H9 (cell line): ENCODE data around the gene SHANK3. TPM values are rescaled to one million over a fixed set of nuclear protein-coding genes. Genes with fewer than 3 reads are reported as not detected.

Experiments
- DNase-seq: peaks from one replicate; pipeline ENCODE4 v3.0.0-alpha.2; 2017
- H2AFZ ChIP-seq: one replicate; pipeline ENCODE4 v1.6.1; 2013; ENCODE audit warnings: mild to moderate bottlenecking, low read length, control low read depth, moderate library complexity
- H2AK5ac ChIP-seq: 2 replicates; pipeline ENCODE4 v1.6.1; 2013; ENCODE audit warnings: low read length, control low read depth, mixed read lengths; ENCODE audit not compliant: insufficient read length
- H2BK120ac ChIP-seq: one replicate; pipeline ENCODE4 v1.6.1; 2013; ENCODE audit warnings: low read depth, mild to moderate bottlenecking, low read length, control low read depth, inconsistent platforms; ENCODE audit not compliant: poor library complexity, severe bottlenecking
- H2BK12ac ChIP-seq: 2 replicates; pipeline ENCODE4 v1.6.1; 2013; ENCODE audit warnings: low read length, control low read depth, mixed read lengths, low read depth; ENCODE audit not compliant: insufficient read length
- H2BK15ac ChIP-seq: 2 replicates; pipeline ENCODE4 v1.6.1; 2013; ENCODE audit warnings: low read depth, low read length, control low read depth
- H2BK20ac ChIP-seq: one replicate; pipeline ENCODE4 v1.6.1; 2013; ENCODE audit warnings: low read depth, mild to moderate bottlenecking, low read length, control low read depth, inconsistent platforms; ENCODE audit not compliant: poor library complexity, severe bottlenecking
- H2BK5ac ChIP-seq: 2 replicates; pipeline ENCODE4 v1.6.1; 2013; ENCODE audit warnings: low read length, control low read depth, mixed read lengths; ENCODE audit not compliant: insufficient read length
- H3K14ac ChIP-seq: 2 replicates; pipeline ENCODE4 v1.6.1; 2013; ENCODE audit warnings: low read length, control low read depth; ENCODE audit not compliant: insufficient read depth
- H3K18ac ChIP-seq: 2 replicates; pipeline ENCODE4 v1.6.1; 2013; ENCODE audit warnings: low read depth, mild to moderate bottlenecking, mixed read lengths, low read length, control low read depth; ENCODE audit not compliant: insufficient read length
- H3K23ac ChIP-seq: 2 replicates; pipeline ENCODE4 v1.6.1; 2013; ENCODE audit warnings: low read length, control low read depth, mixed read lengths, low read depth; ENCODE audit not compliant: insufficient read length
- H3K23me2 ChIP-seq: 2 replicates; pipeline ENCODE4 v1.6.1; 2013; ENCODE audit warnings: low read depth, mild to moderate bottlenecking, mixed read lengths, low read length, control low read depth; ENCODE audit not compliant: insufficient read length, poor library complexity, severe bottlenecking
- H3K27ac ChIP-seq: 2 replicates; pipeline ENCODE4 v1.5.1; 2013; ENCODE audit warnings: low read length, control low read depth, mixed read lengths, low read depth; ENCODE audit not compliant: insufficient read length
- H3K27me3 ChIP-seq: 2 replicates; pipeline ENCODE4 v1.6.1; 2013; ENCODE audit warnings: low read length, control low read depth, inconsistent platforms; ENCODE audit not compliant: insufficient read depth
- H3K4ac ChIP-seq: 2 replicates; pipeline ENCODE4 v1.6.1; 2013; ENCODE audit warnings: low read depth, mild to moderate bottlenecking, control low read depth, inconsistent platforms, low read length, moderate library complexity
- H3K4me1 ChIP-seq: 2 replicates; pipeline ENCODE4 v1.6.1; 2013; ENCODE audit warnings: low read length, control low read depth, inconsistent platforms; ENCODE audit not compliant: insufficient read depth
- H3K4me2 ChIP-seq: 2 replicates; pipeline ENCODE4 v1.6.1; 2013; ENCODE audit warnings: low read length, control low read depth, mixed read lengths; ENCODE audit not compliant: insufficient read length, insufficient read depth
- H3K56ac ChIP-seq: 2 replicates; pipeline ENCODE4 v1.6.1; 2013; ENCODE audit warnings: low read depth, mild to moderate bottlenecking, mixed read lengths, low read length, control low read depth; ENCODE audit not compliant: insufficient read length
- H3K79me1 ChIP-seq: 2 replicates; pipeline ENCODE4 v1.6.1; 2013; ENCODE audit warnings: low read depth, mild to moderate bottlenecking, moderate library complexity, low read length, control low read depth, inconsistent platforms; ENCODE audit not compliant: insufficient read depth, poor library complexity, severe bottlenecking
- H3K79me2 ChIP-seq: 2 replicates; pipeline ENCODE4 v1.6.1; 2013; ENCODE audit warnings: low read length, control low read depth, inconsistent platforms; ENCODE audit not compliant: insufficient read depth
- H3K9ac ChIP-seq: 2 replicates; pipeline ENCODE4 v1.6.1; 2013; ENCODE audit warnings: low read length, control low read depth, mixed read lengths; ENCODE audit not compliant: insufficient read length; ENCODE audit errors: extremely low read depth
- H3K9me3 ChIP-seq: one replicate; pipeline ENCODE4 v1.6.1; 2013; ENCODE audit warnings: low read depth, low read length, inconsistent platforms; ENCODE audit not compliant: control insufficient read depth
- H3T11ph ChIP-seq: one replicate; pipeline ENCODE4 v1.6.1; 2013; ENCODE audit warnings: mild to moderate bottlenecking, low read length, control low read depth, inconsistent platforms
- H4K20me1 ChIP-seq: one replicate; pipeline ENCODE4 v1.6.1; 2013; ENCODE audit not compliant: control insufficient read depth, insufficient read length, insufficient read depth
- H4K5ac ChIP-seq: 2 replicates; pipeline ENCODE4 v1.6.1; 2013; ENCODE audit warnings: low read depth, mild to moderate bottlenecking, mixed read lengths, low read length, control low read depth; ENCODE audit not compliant: insufficient read length
- H4K8ac ChIP-seq: replicated peaks from 2 replicates; pipeline ENCODE4 v1.6.1; 2013; ENCODE audit warnings: low read length, control low read depth, mixed read lengths, low read depth; ENCODE audit not compliant: insufficient read length
- H4K91ac ChIP-seq: 2 replicates; pipeline ENCODE4 v1.6.1; 2013; ENCODE audit warnings: low read depth, mild to moderate bottlenecking, moderate library complexity, mixed read lengths, low read length, control low read depth; ENCODE audit not compliant: insufficient read length
- H3K27ac Mint-ChIP-seq, 3 experiments: 2 replicates in 2 of 3; 3 replicates in 1 of 3; pipeline ENCODE4 v1.8.0; 2020 to 2021; ENCODE audit warnings: mixed read lengths in 3 of 3, mild to moderate bottlenecking in 1 of 3, moderate library complexity in 1 of 3
- H3K27me3 Mint-ChIP-seq: 2 replicates; pipeline ENCODE4 v1.8.0; 2021; ENCODE audit warnings: low read depth, mild to moderate bottlenecking, moderate library complexity, mixed read lengths
- H3K36me3 Mint-ChIP-seq, 3 experiments: 2 replicates in 2 of 3; 3 replicates in 1 of 3; pipeline ENCODE4 v1.8.0; 2020 to 2021; ENCODE audit warnings: low read depth in 3 of 3, mixed read lengths in 3 of 3; ENCODE audit not compliant: insufficient read depth in 1 of 3
- H3K4me1 Mint-ChIP-seq, 2 experiments: 2 replicates each; pipeline ENCODE4 v1.8.0; 2020; ENCODE audit warnings: mixed read lengths in 2 of 2
- H3K4me3 Mint-ChIP-seq, 2 experiments: 2 replicates in 1 of 2; 3 replicates in 1 of 2; pipeline ENCODE4 v1.8.0; 2020 to 2021; ENCODE audit warnings: mild to moderate bottlenecking in 2 of 2, mixed read lengths in 2 of 2, moderate library complexity in 1 of 2
- H3K9me3 Mint-ChIP-seq, 2 experiments: 2 replicates in 1 of 2; 3 replicates in 1 of 2; pipeline ENCODE4 v1.8.0; 2020; ENCODE audit warnings: mild to moderate bottlenecking in 2 of 2, mixed read lengths in 2 of 2, moderate library complexity in 1 of 2
- CTCF ChIP-seq: fragments of 200-600 bp; sonication (generic); conservative IDR thresholded peaks from 3 replicates; pipeline ENCODE4 v1.8.0; 2021; ENCODE audit warnings: antibody characterized with exemption, mild to moderate bottlenecking
- WGBS: extraction: QIAGEN DNeasy Blood & Tissue Kit; methylation state at CpG from one replicate; pipeline ENCODE4 v1.1.7; 2013; ENCODE audit warnings: missing lambda C conversion rate, low lambda C conversion rate, mixed read lengths; ENCODE audit not compliant: insufficient read length; ENCODE audit errors: extremely low coverage; 5-methylcytosine and 5-hydroxymethylcytosine counted together
- total RNA-seq: library from RNA; stranded (reverse); gene quantifications from 2 replicates; pipeline ENCODE4 v1.2.1, GENCODE V29; 2021

Gene SHANK3
- total RNA-seq, 1 experiment from 2014 or later, result 8.7 TPM

DNA sequence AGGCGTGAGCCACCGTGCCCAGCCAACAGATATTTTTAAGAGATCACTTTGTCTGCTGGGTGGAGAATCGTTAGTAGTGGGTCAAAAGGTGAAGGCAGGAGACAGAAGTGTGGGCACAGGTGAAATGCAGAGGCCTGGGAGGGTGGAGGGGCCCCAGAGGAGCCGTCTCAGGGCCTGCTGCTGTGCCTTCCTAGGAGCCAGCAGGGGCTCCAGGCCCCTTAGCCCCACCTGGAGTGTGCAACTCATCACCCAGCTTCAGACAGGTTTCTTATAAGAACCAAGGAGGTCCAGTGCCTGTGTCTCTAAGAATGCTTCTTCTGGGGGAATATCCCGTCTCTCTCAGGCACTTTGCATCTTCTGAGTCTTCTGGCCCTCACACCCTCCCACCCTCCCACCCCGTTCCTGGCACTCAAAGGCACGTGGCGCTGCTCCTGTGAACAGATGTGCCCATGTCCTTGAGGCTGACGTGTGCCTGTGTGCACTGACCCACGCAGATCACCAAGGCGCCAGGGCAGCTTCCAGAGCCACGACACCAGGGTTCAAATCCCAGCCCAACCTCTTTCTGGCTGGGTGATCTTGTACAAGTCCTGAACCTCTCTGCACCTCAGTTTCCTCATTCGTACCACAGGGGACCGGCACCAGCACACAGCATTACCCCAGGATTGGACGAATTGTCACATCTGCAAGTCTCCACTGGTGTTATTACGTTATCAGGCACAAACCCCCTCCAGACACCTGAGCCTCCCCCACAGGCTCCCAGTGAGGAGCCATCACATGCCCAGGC lies 48.1 kb upstream of the SHANK3 start:
- no peak overlapping the region for H2AK5ac ChIP-seq
- H3K23ac ChIP-seq, result no peak overlapping the region
- H3K9me3 ChIP-seq, result no peaks in the 10 kb centered on the region
- no peak overlapping the region for H3K56ac ChIP-seq
- Mint-ChIP-seq H3K4me3 (no peak overlapping the region; a peak in 1 of 5 replicates), H3K27me3 (peaks cover 28% of the 10 kb centered on the region), H3K36me3 (peaks cover 0 to 3% (median 0%) of the 10 kb centered on the region in 3 experiments; a peak in 2 of 7 replicates), H3K4me1 (peaks cover 28 to 30% of the 10 kb centered on the region in 2 experiments), H3K9me3 (no peaks in the 10 kb centered on the region), H3K27ac (no peak overlapping the region)
- H4K8ac ChIP-seq, result no peak overlapping the region
- no peak for TF ChIP-seq CTCF
- peaks cover 18% of the 10 kb centered on the region for H3K23me2 ChIP-seq
- H3K79me1 ChIP-seq, result no peaks in the 10 kb centered on the region
- H2BK15ac ChIP-seq, result no peak overlapping the region
- H4K91ac ChIP-seq, result no peak overlapping the region
- H3K4me2 ChIP-seq, result no peak overlapping the region
- H3K79me2 ChIP-seq, result no peaks in the 10 kb centered on the region
- H3T11ph ChIP-seq, result no peak overlapping the region
- no peak for DNase-seq
- no peak overlapping the region for H3K9ac ChIP-seq
- H4K5ac ChIP-seq, result no peak overlapping the region
- peaks cover 7% of the 10 kb centered on the region; the same call in 1 of the 2 replicates for H3K27me3 ChIP-seq
- H3K27ac ChIP-seq, result no peak overlapping the region
- H2AFZ ChIP-seq, result no peak overlapping the region
- H3K18ac ChIP-seq, result no peak overlapping the region
- no peak overlapping the region for H3K14ac ChIP-seq
- no peak overlapping the region for H2BK5ac ChIP-seq
- H2BK12ac ChIP-seq, result no peak overlapping the region
- WGBS, result no CpG with 5 or more reads among the region's 16 CpGs
- H3K4ac ChIP-seq, result no peak overlapping the region
- H3K4me1 ChIP-seq, result peaks cover 13% of the 10 kb centered on the region
- H2BK120ac ChIP-seq, result no peak overlapping the region
- H2BK20ac ChIP-seq, result no peak overlapping the region
- H4K20me1 ChIP-seq, result peaks cover 2% of the 10 kb centered on the region
